GM18861 (cell line): ENCODE data around the gene SPATA31D4.
"Not testable (repeated sequence)": the region's sequence is repeated elsewhere in the genome, so short reads cannot be mapped to it uniquely, and the experiment has no call there.

Experiments
- ATAC-seq: cut with Tn5 transposase; IDR thresholded peaks from one replicate; pipeline ENCODE4 v1.9.1; 2021; ENCODE audit not compliant: unreplicated experiment

Gene SPATA31D4

DNA sequence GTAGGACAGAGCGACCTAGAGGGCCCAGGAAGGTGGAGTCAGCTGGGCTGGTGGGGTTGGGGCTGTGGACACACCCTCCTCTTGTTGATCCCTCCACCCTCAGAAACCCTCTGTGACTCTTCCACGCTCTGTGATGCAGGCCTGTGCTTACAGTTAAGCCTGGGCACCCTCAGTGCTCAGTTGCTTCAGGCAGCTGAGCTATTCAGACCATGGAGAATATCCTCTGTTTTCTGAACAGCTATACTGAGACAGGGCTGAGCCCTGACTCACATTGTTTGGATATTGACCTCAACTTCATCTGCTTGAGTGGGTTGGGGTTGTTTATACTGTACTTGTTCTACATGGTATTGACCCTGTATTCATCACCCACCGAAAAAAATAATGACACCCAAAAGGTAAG, at the start of gene SPATA31D4:
Gene SPATA31D4, plus strand, starts transcription at position 124 of the 400 bp plus-strand sequence. Its CDS starts 86 bp downstream, at position 210.
- not testable (repeated sequence) for ATAC-seq

- ATAC-seq, result no peak
Observed at GRCh38 chr9:81878530-81878929, 49.7 kb upstream of the SPATA31D4 start.

DNA sequence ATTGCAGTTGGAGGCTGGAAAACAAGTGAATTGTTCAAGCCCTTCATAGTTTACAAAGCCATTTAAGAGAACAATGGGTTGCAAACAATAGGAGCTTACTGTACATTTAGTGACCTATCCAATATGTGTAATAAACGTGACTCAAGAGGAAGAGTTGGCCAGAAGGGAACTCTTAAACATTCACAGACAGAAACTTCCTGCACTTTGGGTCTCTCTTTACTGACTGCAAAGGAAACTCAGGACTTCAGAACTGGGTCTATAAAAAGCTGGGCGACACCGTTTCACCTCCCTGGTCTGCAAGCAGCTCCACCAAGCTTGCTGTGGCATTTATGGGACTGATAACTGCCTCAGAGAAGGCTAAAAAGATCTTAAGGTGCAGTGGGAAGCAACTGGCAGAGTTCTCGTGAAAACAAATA, 48.7 kb upstream of the SPATA31D4 start:
- no peak for ATAC-seq

DNA sequence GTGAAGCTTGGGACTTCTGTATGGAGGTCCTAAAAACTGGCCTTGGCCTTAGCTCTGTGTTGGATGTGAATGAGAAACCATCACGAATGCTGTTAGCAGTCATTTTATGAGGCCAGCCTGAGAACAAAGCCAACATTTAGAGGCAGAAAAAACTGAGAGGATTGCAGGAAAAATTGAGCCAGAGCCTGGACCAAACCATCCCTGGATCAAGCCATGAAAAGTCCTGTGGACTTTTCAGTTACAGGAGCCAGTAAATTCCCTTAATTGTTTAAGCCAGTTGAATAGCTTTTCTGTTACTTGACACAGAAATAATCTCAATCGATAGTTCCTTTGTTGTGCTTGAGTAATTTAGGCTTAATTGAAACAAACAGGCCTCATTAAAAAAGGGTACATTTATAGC, 42.6 kb upstream of the SPATA31D4 start:
- ATAC-seq, result no peak

DNA sequence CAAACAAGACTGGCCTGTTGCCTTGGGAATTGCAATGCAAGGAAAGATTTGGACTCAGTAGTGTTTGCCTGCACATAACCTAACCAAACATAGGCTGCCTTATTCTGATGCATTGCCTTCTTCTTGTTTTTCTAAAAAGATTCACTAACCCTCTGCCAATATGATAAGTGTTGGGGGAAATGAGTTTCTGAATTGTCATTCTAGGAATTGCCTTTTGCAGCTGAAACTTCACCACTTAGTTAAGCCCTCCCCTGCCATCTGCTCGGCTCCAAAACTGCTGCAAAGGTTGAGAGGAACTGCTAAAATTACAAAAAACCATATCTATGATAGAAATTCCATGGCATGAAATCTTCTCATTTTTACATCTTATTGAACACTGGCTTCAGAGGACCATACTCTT, 41.6 kb upstream of the SPATA31D4 start:
- no peak for ATAC-seq

DNA sequence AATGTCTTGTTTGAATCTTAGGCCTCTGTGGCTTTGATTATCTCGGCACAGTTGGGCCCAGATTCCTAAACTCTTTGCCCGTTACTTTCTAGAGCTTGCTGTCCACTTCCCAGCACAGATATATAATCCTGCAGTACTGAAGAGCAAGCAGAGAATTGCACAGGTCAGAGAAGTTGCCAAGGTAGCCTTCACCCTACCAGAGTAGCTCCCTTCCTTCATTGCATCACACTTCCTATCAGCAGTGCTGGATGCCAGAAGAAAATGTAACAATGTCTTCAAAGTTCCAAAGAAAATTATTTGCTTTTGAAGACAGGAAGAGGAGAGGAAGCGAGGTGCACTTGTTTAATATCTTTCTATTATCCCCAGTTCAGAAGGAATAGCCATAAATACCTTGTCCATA, 38.1 kb upstream of the SPATA31D4 start:
- ATAC-seq, result no peak

- no peak for ATAC-seq
Observed at GRCh38 chr9:81892440-81892839, 35.8 kb upstream of the SPATA31D4 start.

GRCh38 chr9:81893929-81894328, 34.3 kb upstream of the SPATA31D4 start:
- no peak for ATAC-seq

DNA sequence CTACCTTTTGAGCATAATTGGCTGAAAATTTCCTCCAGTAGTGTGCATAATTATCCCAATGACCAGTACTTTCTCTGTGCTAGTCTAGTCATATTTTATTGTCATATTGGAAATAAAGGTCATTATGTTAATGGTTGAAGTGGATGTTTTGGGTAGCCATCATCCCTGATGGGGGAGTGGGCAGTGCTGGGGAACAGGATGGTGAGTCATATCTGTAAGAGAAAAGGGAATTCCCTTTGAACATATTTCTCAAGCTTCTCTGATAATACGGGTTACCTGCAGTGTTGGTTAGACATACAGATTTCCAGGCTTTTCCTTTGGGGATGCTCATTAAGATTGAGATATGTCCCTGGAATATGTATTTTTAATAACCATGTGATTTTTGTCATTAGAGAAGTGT, 33.3 kb upstream of the SPATA31D4 start:
- no peak for ATAC-seq

- ATAC-seq, result no peak
Observed at GRCh38 chr9:81896070-81896469, 32.2 kb upstream of the SPATA31D4 start.

GRCh38 chr9:81898851-81899250, 29.4 kb upstream of the SPATA31D4 start:
- no peak for ATAC-seq

DNA sequence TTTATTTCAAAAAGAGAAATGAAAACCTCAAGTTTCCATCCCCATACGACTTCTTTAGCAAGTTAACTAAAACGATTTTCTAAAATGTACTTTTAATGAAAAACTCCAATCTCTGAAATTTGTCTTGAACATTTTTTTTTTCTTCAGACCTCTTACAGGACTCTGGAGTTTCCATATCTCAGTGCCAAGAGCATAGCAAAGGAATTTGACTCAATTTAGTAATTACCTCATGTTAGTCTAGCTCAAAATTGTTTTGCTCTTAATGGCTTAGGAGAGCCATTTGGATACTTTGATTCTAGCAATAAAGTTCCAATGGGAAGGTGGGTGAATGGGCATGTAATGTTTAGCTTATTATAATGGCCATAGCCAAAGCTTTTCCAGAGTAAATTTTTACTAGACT, 26.0 kb upstream of the SPATA31D4 start:
- ATAC-seq, result no peak

DNA sequence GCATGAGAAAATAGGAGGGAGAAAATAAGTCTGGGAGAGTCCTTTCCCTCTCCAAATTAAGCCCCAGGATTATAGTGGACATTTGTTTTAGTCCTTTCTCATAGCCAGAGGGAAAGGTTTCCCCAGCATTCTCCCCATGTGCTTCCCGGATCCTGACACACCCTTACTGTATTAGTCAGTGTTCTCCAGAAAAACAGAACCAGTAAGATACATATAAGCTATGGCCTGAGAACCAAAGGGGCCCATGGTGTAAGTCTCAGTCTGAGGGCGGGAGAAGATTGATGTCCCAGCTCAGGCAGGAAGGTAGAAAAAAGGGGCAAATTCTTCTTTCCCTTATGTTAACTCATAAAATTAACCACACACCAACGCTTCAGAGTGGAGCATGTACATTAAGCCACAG, 25.6 kb upstream of the SPATA31D4 start:
- ATAC-seq, result no peak

DNA sequence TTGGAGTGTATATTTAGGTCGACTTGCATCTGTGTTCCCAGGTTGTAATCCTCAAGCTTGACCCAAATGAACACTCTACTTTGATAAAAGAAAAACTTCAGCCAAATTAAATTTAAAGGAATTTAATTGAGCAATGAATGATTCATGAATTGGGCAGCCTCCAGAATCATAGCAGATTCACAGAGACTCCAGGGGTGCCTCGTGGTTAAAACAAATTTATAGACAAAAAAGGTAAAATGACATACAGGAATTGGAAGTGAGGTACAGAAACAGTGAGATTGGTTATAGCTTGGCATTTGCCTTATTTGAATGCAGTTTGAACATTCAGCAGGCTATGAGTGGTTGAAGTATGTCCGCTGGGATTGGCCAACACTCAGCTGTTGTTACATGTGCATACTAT, 21.6 kb upstream of the SPATA31D4 start:
- ATAC-seq, result no peak

- ATAC-seq, result no peak
Observed at GRCh38 chr9:81912135-81912534, 16.1 kb upstream of the SPATA31D4 start.

DNA sequence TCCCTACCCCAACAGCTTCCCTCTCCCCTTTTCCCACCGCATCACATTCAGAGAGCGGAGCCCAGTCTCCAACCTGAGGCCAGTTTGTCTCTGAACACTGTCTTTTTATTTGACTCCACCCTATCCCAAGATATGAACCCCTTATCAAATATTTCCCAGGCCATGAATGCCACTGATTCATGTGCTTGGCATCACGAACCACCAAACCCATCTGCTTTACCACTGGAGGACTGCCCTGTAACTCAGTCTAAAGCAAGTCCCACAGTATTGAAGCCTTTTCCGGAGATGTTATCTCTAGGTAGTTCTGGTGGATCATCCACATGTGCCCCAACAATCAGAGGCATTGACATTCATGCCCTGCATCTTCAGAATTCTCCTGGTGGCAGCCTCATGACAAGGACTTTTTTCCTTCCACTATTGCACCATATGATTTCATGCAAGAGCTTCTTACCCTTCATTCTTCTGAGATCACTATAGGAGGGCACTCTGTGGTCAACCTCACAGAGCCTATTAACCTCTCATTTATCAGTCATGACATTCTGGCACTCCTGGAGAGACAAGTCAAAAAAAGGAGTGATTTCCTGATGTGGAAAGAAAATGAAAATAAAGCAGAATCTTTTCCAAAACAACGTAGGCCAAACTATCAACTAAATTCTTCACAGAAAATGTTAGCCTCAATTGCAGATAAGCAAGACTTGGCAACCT, 12.3 kb upstream of the SPATA31D4 start:
- no peak for ATAC-seq

DNA sequence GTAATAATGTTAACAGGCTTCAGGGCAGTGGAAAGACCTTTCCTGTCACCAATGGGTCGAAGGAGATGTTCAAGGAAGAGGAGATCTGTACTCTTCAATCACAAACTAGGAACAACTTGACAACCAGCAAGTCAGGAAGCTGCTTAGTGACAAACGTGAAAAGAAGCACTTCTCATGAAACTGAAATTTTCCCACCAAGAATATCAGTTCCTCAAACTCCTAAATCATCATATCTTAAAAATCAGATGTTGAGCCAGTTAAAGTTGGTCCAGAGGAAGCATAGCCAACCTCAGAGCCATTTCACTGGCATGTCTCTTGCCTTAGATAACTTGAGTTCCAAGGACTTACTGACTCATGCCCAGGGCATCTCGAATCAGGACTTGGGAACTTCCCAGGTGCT, 9.7 kb upstream of the SPATA31D4 start:
- not testable (repeated sequence) for ATAC-seq

GRCh38 chr9:81930147-81930546, 1.9 kb downstream of the SPATA31D4 start:
- ATAC-seq, result not testable (repeated sequence)

- not testable (repeated sequence) for ATAC-seq
Observed at GRCh38 chr9:81933547-81933946, 5.3 kb downstream of the SPATA31D4 start.

- not testable (repeated sequence) for ATAC-seq
Observed at GRCh38 chr9:81943393-81943792, 15.2 kb downstream of the SPATA31D4 start, which contains the start of gene SPATA31D3. TSS of gene SPATA31D3 (plus strand) at chr9:81943500. CDS start at chr9:81943586, 86 bp downstream.

GRCh38 chr9:81948650-81949049, 20.4 kb downstream of the SPATA31D4 start:
- ATAC-seq, result not testable (repeated sequence)

DNA sequence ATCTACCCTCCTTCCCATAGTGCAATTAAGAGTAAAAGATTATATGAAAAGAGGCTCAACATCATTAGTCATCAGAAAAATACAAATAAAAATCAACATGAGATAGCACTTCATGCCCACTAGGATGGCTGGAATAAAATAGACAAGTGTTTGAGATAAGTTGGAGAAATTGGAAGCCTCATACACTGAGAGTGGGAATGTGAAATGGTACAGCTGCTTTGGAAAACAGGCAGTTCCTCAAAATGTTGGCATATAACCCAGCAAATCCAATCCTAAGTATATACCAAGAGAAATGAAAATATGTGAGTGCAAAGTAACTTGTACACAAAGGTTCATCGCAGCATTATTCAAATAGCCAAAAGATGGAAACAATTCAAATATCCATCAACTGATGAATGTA, 24.9 kb downstream of the SPATA31D4 start:
- no peak for ATAC-seq

DNA sequence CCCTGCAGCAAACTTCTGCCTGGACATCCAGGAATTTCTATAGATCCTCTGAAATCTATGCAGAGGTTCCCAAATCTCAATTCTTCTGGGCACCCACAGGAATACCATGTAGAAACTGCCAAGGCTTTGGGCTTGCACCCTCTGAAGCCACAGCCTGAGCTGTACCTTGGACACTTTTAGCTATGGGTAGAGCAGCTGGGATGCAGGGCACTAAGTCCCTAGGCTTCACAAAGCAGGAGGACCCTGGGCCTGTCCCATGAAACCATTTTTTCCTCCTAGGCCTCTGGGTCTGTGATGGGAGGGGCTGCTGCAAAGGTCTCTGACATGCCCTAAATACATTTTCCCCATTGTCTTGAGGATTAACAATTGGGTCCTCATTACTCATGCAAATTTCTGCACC, 27.4 kb downstream of the SPATA31D4 start:
- no peak for ATAC-seq
